ENCODE results near the gene PKD2L1.

GRCh38 chr10:100311298-100311697, 18.7 kb downstream of the PKD2L1 start:
- TF ChIP-seq, protein P1, sequence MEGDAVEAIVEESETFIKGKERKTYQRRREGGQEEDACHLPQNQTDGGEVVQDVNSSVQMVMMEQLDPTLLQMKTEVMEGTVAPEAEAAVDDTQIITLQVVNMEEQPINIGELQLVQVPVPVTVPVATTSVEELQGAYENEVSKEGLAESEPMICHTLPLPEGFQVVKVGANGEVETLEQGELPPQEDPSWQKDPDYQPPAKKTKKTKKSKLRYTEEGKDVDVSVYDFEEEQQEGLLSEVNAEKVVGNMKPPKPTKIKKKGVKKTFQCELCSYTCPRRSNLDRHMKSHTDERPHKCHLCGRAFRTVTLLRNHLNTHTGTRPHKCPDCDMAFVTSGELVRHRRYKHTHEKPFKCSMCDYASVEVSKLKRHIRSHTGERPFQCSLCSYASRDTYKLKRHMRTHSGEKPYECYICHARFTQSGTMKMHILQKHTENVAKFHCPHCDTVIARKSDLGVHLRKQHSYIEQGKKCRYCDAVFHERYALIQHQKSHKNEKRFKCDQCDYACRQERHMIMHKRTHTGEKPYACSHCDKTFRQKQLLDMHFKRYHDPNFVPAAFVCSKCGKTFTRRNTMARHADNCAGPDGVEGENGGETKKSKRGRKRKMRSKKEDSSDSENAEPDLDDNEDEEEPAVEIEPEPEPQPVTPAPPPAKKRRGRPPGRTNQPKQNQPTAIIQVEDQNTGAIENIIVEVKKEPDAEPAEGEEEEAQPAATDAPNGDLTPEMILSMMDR (conservative IDR thresholded peaks at IDR 0.05; ENCODE audit: low read length) = no peak
- TF ChIP-seq EZH2phosphoT487 (IDR thresholded peaks at IDR 0.05; ENCODE audit: borderline replicate concordance, low read depth, low read length) = no peak
